Large intestine (tissue), 1 donor: ENCODE data around the gene IFNA16. TPM values are rescaled to one million over a fixed set of nuclear protein-coding genes. Genes with fewer than 3 reads are reported as not detected.

Experiments used
- polyA plus RNA-seq: library from polyadenylated mRNA; unstranded; fragments of 120-200 nt; gene quantifications from one replicate; pipeline ENCODE4 v1.2.1, GENCODE V29; 2013

IFNA16 gene
- polyA plus RNA-seq, 1 donor, result not detected

Other genes with a start within 250 kb of the IFNA16 start
- gene HACD4, start 185.7 kb downstream of the IFNA16 start, polyA plus RNA-seq, result 4.8 TPM
- not detected for gene IFNB1, start 139.4 kb downstream of the IFNA16 start, polyA plus RNA-seq
- 0.06 TPM for gene IFNW1, start 75.5 kb downstream of the IFNA16 start, polyA plus RNA-seq
- gene IFNA21, start 50.7 kb downstream of the IFNA16 start, polyA plus RNA-seq, result 0.13 TPM
- gene IFNA4, start 29.7 kb downstream of the IFNA16 start, polyA plus RNA-seq, result not detected
- gene IFNA7, start 15.1 kb downstream of the IFNA16 start, polyA plus RNA-seq, result not detected
- gene IFNA10, start 10.2 kb downstream of the IFNA16 start, polyA plus RNA-seq, result not detected
- not detected for gene IFNA17, start 10.9 kb upstream of the IFNA16 start, polyA plus RNA-seq
- gene IFNA14, start 22.7 kb upstream of the IFNA16 start, polyA plus RNA-seq, result not detected
- not detected for gene IFNA5, start 88.0 kb upstream of the IFNA16 start, polyA plus RNA-seq
- gene KLHL9, start 118.1 kb upstream of the IFNA16 start, polyA plus RNA-seq, result 32.8 TPM
- not detected for gene IFNA6, start 133.6 kb upstream of the IFNA16 start, polyA plus RNA-seq
- gene IFNA13, start 150.7 kb upstream of the IFNA16 start, polyA plus RNA-seq, result 0.12 TPM
- gene IFNA2, start 168.1 kb upstream of the IFNA16 start, polyA plus RNA-seq, result not detected
- not detected for gene IFNA8, start 191.8 kb upstream of the IFNA16 start, polyA plus RNA-seq
- gene IFNA1, start 223.1 kb upstream of the IFNA16 start, polyA plus RNA-seq, result not detected